GM18858 (cell line): ENCODE measurements around the gene CTSC.
"Not testable (repeated sequence)": the region's sequence is repeated elsewhere in the genome, so short reads cannot be mapped to it uniquely, and the experiment has no call there.

Source experiments
- ATAC-seq: cut with Tn5 transposase; IDR thresholded peaks from one replicate; pipeline ENCODE4 v1.9.1; 2021; ENCODE audit not compliant: unreplicated experiment

Gene CTSC

GRCh38 chr11:88284336-88285050 lies 53.0 kb downstream of the CTSC start:
- ATAC-seq: no peak

GRCh38 chr11:88282747-88283515 lies 54.6 kb downstream of the CTSC start:
- ATAC-seq: no peak

- ATAC-seq: no peak
These were observed 56.2 kb downstream of the CTSC start for GRCh38 chr11:88281317-88281712.

GRCh38 chr11:88280673-88281316 lies 56.7 kb downstream of the CTSC start:
- no peak for ATAC-seq

GRCh38 chr11:88277349-88277915 lies 60.1 kb downstream of the CTSC start:
- ATAC-seq: no peak

- no peak for ATAC-seq
These were observed 61.9 kb downstream of the CTSC start for GRCh38 chr11:88275636-88276035.

- no peak for ATAC-seq
These were observed 70.6 kb downstream of the CTSC start for GRCh38 chr11:88266919-88267318.

GRCh38 chr11:88266157-88266556 lies 71.4 kb downstream of the CTSC start:
- no peak for ATAC-seq

GRCh38 chr11:88259431-88259830 lies 78.1 kb downstream of the CTSC start:
- ATAC-seq: no peak

GRCh38 chr11:88252208-88252607 lies 85.3 kb downstream of the CTSC start:
- ATAC-seq: no peak

- ATAC-seq: no peak
These were observed 86.8 kb downstream of the CTSC start for GRCh38 chr11:88250566-88251242.

GRCh38 chr11:88249706-88250105 lies 87.8 kb downstream of the CTSC start:
- ATAC-seq: no peak

GRCh38 chr11:88246696-88247095 lies 90.8 kb downstream of the CTSC start:
- ATAC-seq: no peak

GRCh38 chr11:88245576-88245975 lies 92.0 kb downstream of the CTSC start:
- ATAC-seq: not testable (repeated sequence)
